Muscle layer of colon (tissue), 2 donors: ENCODE data around the gene TMEM95.
"Not testable (repeated sequence)": the region's sequence is repeated elsewhere in the genome, so short reads cannot be mapped to it uniquely, and the experiment has no call there.

Experiments
- H3K27ac ChIP-seq: one replicate; pipeline ENCODE4 v1.7.0; 2013; ENCODE audit warnings: low read depth, mild to moderate bottlenecking, low read length, moderate library complexity
- H3K27me3 ChIP-seq, 2 donors: one replicate each; pipeline ENCODE4 v1.7.0; 2013; ENCODE audit warnings: low read length in 2 of 2, mild to moderate bottlenecking in 2 of 2; ENCODE audit not compliant: insufficient read depth in 2 of 2, control insufficient read depth in 1 of 2
- H3K36me3 ChIP-seq: one replicate; pipeline ENCODE4 v1.7.0; 2013; ENCODE audit warnings: mild to moderate bottlenecking, low read length; ENCODE audit not compliant: insufficient read depth
- H3K4me1 ChIP-seq: one replicate; pipeline ENCODE4 v1.7.0; 2013; ENCODE audit warnings: mild to moderate bottlenecking, low read length; ENCODE audit not compliant: insufficient read depth
- H3K4me3 ChIP-seq, 2 donors: one replicate each; pipeline ENCODE4 v1.7.0; 2013; ENCODE audit warnings: low read length in 2 of 2, low read depth in 1 of 2, mild to moderate bottlenecking in 1 of 2, moderate library complexity in 1 of 2
- H3K9ac ChIP-seq: one replicate; pipeline ENCODE4 v1.7.0; 2013; ENCODE audit warnings: low read length
- H3K9me3 ChIP-seq: one replicate; pipeline ENCODE4 v1.7.0; 2013; ENCODE audit warnings: mild to moderate bottlenecking, low read length
- donor health status: abdominal sarcoma.
- donor health status: Adenocarcinoma of cecum.

The TMEM95 gene

GRCh38 chr17:7327056-7327455 is 27.9 kb upstream of the TMEM95 start:
- H3K27me3 ChIP-seq, result no peaks in the 10 kb centered on the region
- no peak overlapping the region for H3K4me3 ChIP-seq
- H3K9ac ChIP-seq, result no peak overlapping the region
- H3K9me3 ChIP-seq, result no peaks in the 10 kb centered on the region
- no peak overlapping the region for H3K27ac ChIP-seq
- H3K4me1 ChIP-seq, result peaks cover 21% of the 10 kb centered on the region
- peaks cover 42% of the 10 kb centered on the region for H3K36me3 ChIP-seq

- H3K4me1 ChIP-seq, result peaks cover 21% of the 10 kb centered on the region
- no peaks in the 10 kb centered on the region for H3K9me3 ChIP-seq
- no peak overlapping the region for H3K4me3 ChIP-seq
- peaks cover 38% of the 10 kb centered on the region for H3K36me3 ChIP-seq
- no peak overlapping the region for H3K9ac ChIP-seq
- no peak overlapping the region for H3K27ac ChIP-seq
- H3K27me3 ChIP-seq, result no peaks in the 10 kb centered on the region
Measured at GRCh38 chr17:7327501-7327900, 27.5 kb upstream of the TMEM95 start.

DNA sequence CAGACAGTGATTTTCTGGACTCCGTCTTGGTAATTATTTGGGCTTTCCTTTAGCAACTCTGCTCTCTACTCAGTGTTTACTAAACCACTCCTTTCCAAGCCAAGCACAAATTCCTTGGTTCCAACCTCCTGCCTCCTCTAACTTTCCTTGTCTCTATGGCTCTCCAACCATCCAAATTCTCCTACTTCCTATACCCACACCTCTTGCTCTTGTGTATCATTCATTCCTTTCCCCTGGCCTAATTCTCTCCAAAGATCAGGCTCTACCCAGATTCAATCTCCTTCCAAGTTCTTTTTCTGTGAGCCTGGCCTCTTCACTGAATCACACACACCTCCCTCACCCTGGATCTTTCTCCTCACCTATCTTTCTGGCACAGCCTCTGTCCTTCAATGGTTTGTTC is 26.9 kb upstream of the TMEM95 start:
- H3K4me3 ChIP-seq, result peak overlapping the region in 1 of 2 donors; percentile 98
- no peaks in the 10 kb centered on the region for H3K9me3 ChIP-seq
- H3K36me3 ChIP-seq, result peaks cover 33% of the 10 kb centered on the region
- peaks cover 21% of the 10 kb centered on the region for H3K4me1 ChIP-seq
- peak overlapping the region; percentile 98 for H3K27ac ChIP-seq
- no peaks in the 10 kb centered on the region for H3K27me3 ChIP-seq
- peak overlapping the region; percentile 90 for H3K9ac ChIP-seq

DNA sequence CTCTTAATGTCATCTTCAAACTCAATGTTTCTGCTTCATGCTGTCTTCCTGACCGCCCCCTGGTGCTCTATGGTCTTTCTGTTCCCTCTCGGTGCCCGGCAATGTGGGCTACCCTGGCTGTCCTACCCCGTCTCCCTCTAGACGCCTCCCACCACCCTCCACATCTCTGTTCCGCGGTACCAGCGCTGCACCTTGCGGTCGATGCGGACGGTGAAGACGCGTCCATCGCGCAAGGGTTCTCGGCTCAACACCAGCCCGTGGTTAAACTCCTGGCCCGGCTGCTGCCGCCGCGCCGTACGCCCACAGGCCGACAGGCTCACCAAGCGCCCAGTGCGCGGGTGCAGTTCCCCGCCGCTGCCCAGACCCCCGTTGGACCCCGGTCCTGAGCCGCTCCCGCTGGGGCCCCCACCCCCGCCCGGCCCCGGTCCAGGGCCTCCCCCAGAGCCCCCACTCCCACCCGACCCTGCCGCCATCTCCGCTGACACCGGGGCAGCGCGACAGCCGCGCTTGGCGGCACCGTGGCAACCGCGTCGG is 26.0 kb upstream of the TMEM95 start, which contains the start of gene NEURL4:
TSS of gene NEURL4 (minus strand) at position 496 of the 534 bp plus-strand sequence. CDS start at position 473, 23 bp downstream.
- peak within 1 kb of the TSS; percentile 68 to 98 for H3K4me3 ChIP-seq
- H3K9me3 ChIP-seq, result no peaks in the 10 kb centered on the region
- H3K36me3 ChIP-seq, result peaks cover 24% of the 10 kb centered on the region
- peak within 1 kb of the TSS; percentile 98 for H3K27ac ChIP-seq
- H3K27me3 ChIP-seq, result no peaks in the 10 kb centered on the region
- H3K4me1 ChIP-seq, result peaks cover 21% of the 10 kb centered on the region
- peak within 1 kb of the TSS; percentile 91 for H3K9ac ChIP-seq

DNA sequence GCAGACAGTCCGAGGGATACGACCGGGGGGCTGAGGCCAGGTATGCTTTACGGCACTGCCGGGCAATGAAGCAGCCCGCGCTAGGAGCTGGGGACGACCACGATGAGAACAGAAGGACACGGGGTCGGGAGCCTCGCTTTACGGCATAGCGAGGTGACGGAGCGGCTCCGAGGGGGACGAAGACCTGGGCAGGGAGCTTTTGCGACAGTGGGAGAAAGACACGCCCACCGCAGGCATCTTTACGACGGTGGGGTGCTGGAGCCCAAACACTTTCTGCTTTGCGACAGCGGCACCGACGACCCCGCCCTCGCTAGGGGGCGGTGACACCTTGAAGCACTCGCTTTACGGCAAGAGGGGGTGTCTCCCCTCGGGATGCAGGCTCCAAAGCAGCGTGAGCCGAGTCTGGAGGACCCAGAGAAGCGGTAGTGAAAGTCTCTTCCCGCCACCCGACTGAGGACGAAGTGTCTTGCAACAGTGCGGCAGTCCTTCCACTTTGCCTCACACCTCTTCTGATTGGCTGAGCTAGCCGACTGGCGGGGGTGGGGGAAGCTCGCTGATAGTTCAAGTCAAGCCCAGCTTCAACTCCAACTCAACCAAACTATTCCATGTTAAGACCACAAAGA is 25.5 kb upstream of the TMEM95 start:
- H3K27ac ChIP-seq, result peak overlapping the region; percentile 98
- H3K27me3 ChIP-seq, result no peaks in the 10 kb centered on the region
- peak overlapping the region; percentile 68 to 98 for H3K4me3 ChIP-seq
- H3K36me3 ChIP-seq, result peaks cover 18% of the 10 kb centered on the region
- peak overlapping the region; percentile 91 for H3K9ac ChIP-seq
- H3K4me1 ChIP-seq, result peaks cover 21% of the 10 kb centered on the region
- no peaks in the 10 kb centered on the region for H3K9me3 ChIP-seq

- H3K36me3 ChIP-seq, result peaks cover 15% of the 10 kb centered on the region
- H3K4me1 ChIP-seq, result peaks cover 21% of the 10 kb centered on the region
- H3K4me3 ChIP-seq, result peak overlapping the region; percentile 68 to 98
- H3K27ac ChIP-seq, result peak overlapping the region; percentile 98
- peak overlapping the region; percentile 91 for H3K9ac ChIP-seq
- no peaks in the 10 kb centered on the region for H3K9me3 ChIP-seq
- H3K27me3 ChIP-seq, result peaks cover 0 to 1% of the 10 kb centered on the region in 2 donors
Measured at GRCh38 chr17:7329997-7330637, 24.8 kb upstream of the TMEM95 start.

GRCh38 chr17:7330638-7331015 is 24.3 kb upstream of the TMEM95 start:
- Histone ChIP-seq H3K36me3 (peaks cover 14% of the 10 kb centered on the region), H3K9me3 (no peaks in the 10 kb centered on the region), H3K4me3 (peak overlapping the region; percentile 68 to 98), H3K27me3 (peaks cover 0 to 6% of the 10 kb centered on the region in 2 donors), H3K9ac (peak overlapping the region; percentile 47), H3K27ac (peak overlapping the region; percentile 98), H3K4me1 (peaks cover 21% of the 10 kb centered on the region)

DNA sequence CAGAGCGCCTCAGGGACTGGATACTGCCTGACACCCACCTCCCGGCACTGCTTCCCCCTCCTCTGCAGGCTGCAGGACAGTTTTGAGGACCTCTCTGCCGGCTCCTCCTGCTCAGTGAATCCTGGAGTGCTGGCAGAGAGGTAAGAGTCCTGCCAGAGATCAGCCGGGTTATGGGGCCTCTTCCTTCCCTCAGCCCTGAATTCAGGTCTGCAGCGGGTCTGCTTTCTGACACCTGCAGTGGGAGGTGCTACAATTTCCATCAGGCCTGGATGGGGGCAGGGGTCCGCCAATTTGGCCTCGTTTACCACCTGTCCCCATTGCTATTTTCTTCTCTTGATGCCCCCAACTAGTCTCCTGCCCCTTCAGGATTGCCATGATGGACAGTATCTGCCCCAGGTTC is 22.8 kb upstream of the TMEM95 start:
- no peak overlapping the region for H3K9ac ChIP-seq
- peaks cover 1% of the 10 kb centered on the region for H3K36me3 ChIP-seq

DNA sequence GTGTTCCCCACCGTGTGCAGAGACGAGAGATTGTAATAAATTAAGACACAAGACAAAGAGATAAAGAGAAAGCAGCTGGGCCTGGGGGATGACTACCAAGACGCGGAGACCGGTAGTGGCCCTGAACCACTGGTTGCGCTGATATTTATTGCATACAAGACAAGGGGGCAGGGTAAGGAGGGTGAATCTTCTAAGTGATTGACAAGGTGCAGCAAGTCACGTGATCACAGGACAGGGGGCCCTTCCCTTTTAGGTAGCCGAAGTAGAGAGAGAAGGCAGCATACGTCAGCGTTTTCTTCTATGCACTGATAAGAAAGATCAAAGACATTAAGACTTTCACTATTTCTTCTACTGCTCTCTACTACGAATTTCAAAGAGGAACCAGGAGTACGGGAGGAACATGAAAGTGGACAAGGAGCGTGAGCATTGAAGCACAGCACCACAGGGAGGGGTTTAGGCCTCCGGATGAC is 22.3 kb upstream of the TMEM95 start:
- H3K27ac ChIP-seq, H3K9me3 ChIP-seq, H3K9ac ChIP-seq, H3K36me3 ChIP-seq, H3K4me3 ChIP-seq: not testable (repeated sequence)
- H3K27me3 ChIP-seq, result peaks cover 0 to 24% of the 10 kb centered on the region in 2 donors
- H3K4me1 ChIP-seq, result peaks cover 20% of the 10 kb centered on the region

More for the DNA sequence above, 22.8 kb upstream of the TMEM95 start:
- Histone ChIP-seq H3K4me3 (no peak overlapping the region), H3K9me3 (no peaks in the 10 kb centered on the region), H3K4me1 (peaks cover 21% of the 10 kb centered on the region), H3K27me3 (peaks cover 0 to 21% of the 10 kb centered on the region in 2 donors), H3K27ac (no peak overlapping the region)

DNA sequence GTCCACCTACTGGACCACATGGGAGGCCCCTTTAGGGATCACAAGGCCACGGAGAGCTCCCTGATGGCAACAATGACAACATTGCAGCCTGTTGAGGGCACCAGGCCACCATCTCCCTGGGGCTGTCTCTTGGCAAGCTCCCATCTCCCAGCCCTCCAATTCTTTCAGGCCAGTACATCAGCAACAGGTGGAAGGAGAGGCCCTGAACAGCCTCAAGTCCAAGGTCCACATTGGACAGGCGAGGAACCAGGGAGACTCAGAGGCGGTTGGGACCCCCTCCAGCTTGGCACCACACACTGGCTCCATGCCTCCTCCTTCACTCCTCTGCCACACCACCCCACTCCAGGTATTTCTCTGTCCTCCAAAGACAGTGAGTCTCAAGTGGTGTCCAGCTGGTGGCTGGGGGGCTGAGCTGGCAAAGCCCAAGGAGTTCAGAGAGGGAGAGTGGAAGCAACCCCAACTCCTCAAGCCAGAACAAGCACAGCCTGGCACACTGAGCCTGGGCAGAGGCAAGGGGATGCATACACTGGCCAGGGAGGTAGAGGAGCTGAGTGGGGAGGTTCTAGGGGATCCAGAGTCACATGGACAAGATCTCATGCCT is 19.9 kb upstream of the TMEM95 start:
- Histone ChIP-seq H3K27me3 (peaks cover 0 to 31% of the 10 kb centered on the region in 2 donors), H3K4me3 (no peak overlapping the region), H3K9ac (no peak overlapping the region), H3K36me3 (no peaks in the 10 kb centered on the region), H3K27ac (no peak overlapping the region), H3K9me3 (no peaks in the 10 kb centered on the region), H3K4me1 (peaks cover 8% of the 10 kb centered on the region)

GRCh38 chr17:7335765-7336164 is 19.2 kb upstream of the TMEM95 start:
- H3K27me3 ChIP-seq, result peaks cover 0 to 35% of the 10 kb centered on the region in 2 donors
- H3K9me3 ChIP-seq, H3K4me3 ChIP-seq, H3K27ac ChIP-seq, H3K36me3 ChIP-seq, H3K4me1 ChIP-seq, H3K9ac ChIP-seq: not testable (repeated sequence)
